Melanocyte of skin (primary cell): ENCODE results near the gene CPE. TPM values are rescaled to one million over a fixed set of nuclear protein-coding genes. Genes with fewer than 3 reads are reported as not detected.

Experiments used
- small RNA-seq, 2 donors: library from RNA; depleted of rRNA; stranded (forward); fragments of <200 nt; gene quantifications; one replicate each; pipeline ENCODE3, GENCODE V24; 2012
- total RNA-seq, 2 donors: library from RNA; depleted of rRNA; stranded (reverse); fragments of >200 nt; gene quantifications; 2 replicates each; pipeline ENCODE4 v1.2.3, GENCODE V29; 2012

Gene CPE
- total RNA-seq, result 1 to 10 TPM in 1 of 2 donors, under 1 TPM in 1; 0.34 to 1.3 TPM

DNA sequence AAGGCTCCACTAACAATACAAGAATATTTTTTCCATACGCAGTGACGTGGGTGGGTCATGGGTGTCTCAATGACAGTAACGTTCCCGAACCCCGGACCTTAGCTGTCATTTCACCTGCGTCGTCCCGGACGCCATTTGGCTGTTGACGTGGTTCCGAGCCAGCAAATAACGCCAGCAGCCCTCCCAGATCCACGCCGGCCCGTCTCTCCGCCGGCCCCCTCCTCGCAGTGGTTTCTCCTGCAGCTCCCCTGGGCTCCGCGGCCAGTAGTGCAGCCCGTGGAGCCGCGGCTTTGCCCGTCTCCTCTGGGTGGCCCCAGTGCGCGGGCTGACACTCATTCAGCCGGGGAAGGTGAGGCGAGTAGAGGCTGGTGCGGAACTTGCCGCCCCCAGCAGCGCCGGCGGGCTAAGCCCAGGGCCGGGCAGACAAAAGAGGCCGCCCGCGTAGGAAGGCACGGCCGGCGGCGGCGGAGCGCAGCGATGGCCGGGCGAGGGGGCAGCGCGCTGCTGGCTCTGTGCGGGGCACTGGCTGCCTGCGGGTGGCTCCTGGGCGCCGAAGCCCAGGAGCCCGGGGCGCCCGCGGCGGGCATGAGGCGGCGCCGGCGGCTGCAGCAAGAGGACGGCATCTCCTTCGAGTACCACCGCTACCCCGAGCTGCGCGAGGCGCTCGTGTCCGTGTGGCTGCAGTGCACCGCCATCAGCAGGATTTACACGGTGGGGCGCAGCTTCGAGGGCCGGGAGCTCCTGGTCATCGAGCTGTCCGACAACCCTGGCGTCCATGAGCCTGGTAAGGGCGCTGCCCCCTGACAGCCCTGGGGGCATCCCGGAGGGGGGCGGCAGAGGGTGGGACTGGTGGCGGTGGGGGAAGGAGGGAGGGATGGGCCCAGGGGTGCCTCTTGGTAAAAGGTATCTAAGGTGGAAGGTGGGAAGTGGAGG lies at the start of gene CPE:
TSS of gene CPE (plus strand) at position 264 of the 933 bp plus-strand sequence. CDS start at position 478, 214 bp downstream.

Small RNA genes within 50 kb of the gene (small RNA-seq; reads per million reads assigned to genes)
- gene MIR578 (0 reads per million in 2 donors), gene SCGB1D5P (0 reads per million in 2 donors)

Other genes starting within 250 kb of the CPE start
- gene KLHL2, start 171.4 kb upstream of the CPE start, total RNA-seq, result 10 to 100 TPM in 1 of 2 donors, 1 to 10 TPM in 1; 6.5 to 12.7 TPM
- 100 to 1,000 TPM; 233 to 264 TPM for gene MSMO1, start 51.3 kb upstream of the CPE start, total RNA-seq